Measurements from ENCODE around the gene ANKRD23. TPM values are rescaled to one million over a fixed set of nuclear protein-coding genes. Genes with fewer than 3 reads are reported as not detected.

The ANKRD23 gene
- total RNA-seq, 1 donor from 2014 or later = 1.9 TPM

- Mint-ChIP-seq H3K36me3 (ENCODE audit: low read depth) (no peaks in the 10 kb centered on the region), H3K4me3 (ENCODE audit: unreplicated experiment) (no peak overlapping the region), H3K4me1 (ENCODE audit: low read depth) (peaks cover 28% of the 10 kb centered on the region), H3K27me3 (ENCODE audit: low read depth) (no peaks in the 10 kb centered on the region), H3K27ac (ENCODE audit: unreplicated experiment) (peak overlapping the region; percentile 76), H3K9me3 (ENCODE audit: low read depth) (no peaks in the 10 kb centered on the region)
- DNase-seq (ENCODE audit: low spot score) = no peak
- TF ChIP-seq, protein P1, sequence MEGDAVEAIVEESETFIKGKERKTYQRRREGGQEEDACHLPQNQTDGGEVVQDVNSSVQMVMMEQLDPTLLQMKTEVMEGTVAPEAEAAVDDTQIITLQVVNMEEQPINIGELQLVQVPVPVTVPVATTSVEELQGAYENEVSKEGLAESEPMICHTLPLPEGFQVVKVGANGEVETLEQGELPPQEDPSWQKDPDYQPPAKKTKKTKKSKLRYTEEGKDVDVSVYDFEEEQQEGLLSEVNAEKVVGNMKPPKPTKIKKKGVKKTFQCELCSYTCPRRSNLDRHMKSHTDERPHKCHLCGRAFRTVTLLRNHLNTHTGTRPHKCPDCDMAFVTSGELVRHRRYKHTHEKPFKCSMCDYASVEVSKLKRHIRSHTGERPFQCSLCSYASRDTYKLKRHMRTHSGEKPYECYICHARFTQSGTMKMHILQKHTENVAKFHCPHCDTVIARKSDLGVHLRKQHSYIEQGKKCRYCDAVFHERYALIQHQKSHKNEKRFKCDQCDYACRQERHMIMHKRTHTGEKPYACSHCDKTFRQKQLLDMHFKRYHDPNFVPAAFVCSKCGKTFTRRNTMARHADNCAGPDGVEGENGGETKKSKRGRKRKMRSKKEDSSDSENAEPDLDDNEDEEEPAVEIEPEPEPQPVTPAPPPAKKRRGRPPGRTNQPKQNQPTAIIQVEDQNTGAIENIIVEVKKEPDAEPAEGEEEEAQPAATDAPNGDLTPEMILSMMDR (IDR thresholded peaks at IDR 0.05) = no peak
Measured at GRCh38 chr2:96788442-96789244, 55.2 kb downstream of the ANKRD23 start.

Small RNAs within 50 kb of the gene (microRNA-seq; reads per million reads assigned to microRNA genes)
- gene MIR3127 (ENCODE audit: borderline number of aligned reads) = 4.4 reads per million

Other genes starting within 250 kb of the ANKRD23 start
- 32.6 to 34.5 TPM (median 34.1 TPM) in 3 replicates for gene KANSL3, start 205.7 kb downstream of the ANKRD23 start, total RNA-seq
- not detected in 3 replicates for gene FER1L5, start 201.3 kb downstream of the ANKRD23 start, total RNA-seq
- gene LMAN2L, start 104.0 kb downstream of the ANKRD23 start, total RNA-seq = 15.3 to 25.4 TPM (median 15.9 TPM) in 3 replicates
- gene CNNM4, start 83.1 kb downstream of the ANKRD23 start, total RNA-seq = 7.6 to 8.3 TPM (median 7.7 TPM) in 3 replicates
- gene CNNM3, start 27.8 kb downstream of the ANKRD23 start, total RNA-seq = 10.2 to 14.0 TPM (median 10.4 TPM) in 3 replicates
- gene ANKRD39, start 14.0 kb upstream of the ANKRD23 start, total RNA-seq = 7.9 to 11.2 TPM (median 8.3 TPM) in 3 replicates
- 20.4 to 26.7 TPM (median 24.8 TPM) in 3 replicates for gene SEMA4C, start 26.1 kb upstream of the ANKRD23 start, total RNA-seq
- gene FAM178B, start 142.6 kb upstream of the ANKRD23 start, total RNA-seq = 0.47 TPM in 1 of 3 replicates, not detected in the others

Data from chondrocyte (in vitro differentiated cells).